Erythroblast (primary cell): Measurements from ENCODE around the gene ZNF621.

Experiments used
- GATA1 ChIP-seq: IDR thresholded peaks from 2 replicates; pipeline ENCODE4 v1.6.1; 2011; ENCODE audit warnings: low read depth, mild to moderate bottlenecking, control low read depth, low read length, moderate library complexity
- POLR2A ChIP-seq: IDR thresholded peaks from 2 replicates; pipeline ENCODE4 v1.6.1; 2011; ENCODE audit warnings: mild to moderate bottlenecking, low read length

- TF ChIP-seq POLR2A (no peak), GATA1 (no peak)
Measured at GRCh38 chr3:40487172-40487571, 37.6 kb upstream of the ZNF621 start.
